ENCODE data around the gene TRIM31.

The TRIM31 gene

DNA sequence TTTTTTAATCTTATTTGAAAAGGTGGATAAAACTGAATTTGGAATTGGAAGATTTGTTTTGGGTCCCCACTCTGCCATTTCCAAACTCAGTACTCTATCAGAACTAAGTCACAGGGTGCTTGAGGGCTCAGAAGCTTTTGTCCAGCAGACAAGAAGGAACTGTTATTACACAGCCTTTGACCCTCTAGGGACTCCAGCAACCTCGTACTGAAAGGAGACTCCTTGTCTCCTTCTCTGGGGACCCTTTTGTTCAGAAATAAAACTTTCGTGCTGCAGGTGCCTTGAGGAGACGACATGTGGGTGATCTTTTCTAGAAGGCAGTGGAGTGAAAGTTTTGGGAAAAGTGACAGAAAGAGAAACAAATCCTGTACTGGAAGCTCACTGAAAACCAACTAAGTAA lies 59.2 kb downstream of the TRIM31 start:
- H3K27me3 ChIP-seq (ENCODE audit: control insufficient read depth in 1 of 2, insufficient read depth in 2 of 2, low read length in 2 of 2): no peaks in the 10 kb centered on the region
- peaks cover 6% of the 10 kb centered on the region for H3K36me3 ChIP-seq (ENCODE audit: insufficient read depth, low read length)
- H3K9ac ChIP-seq (ENCODE audit: low read length): no peak overlapping the region
- H3K4me1 ChIP-seq (ENCODE audit: insufficient read depth, low read length): no peaks in the 10 kb centered on the region
- no peak overlapping the region for H3K27ac ChIP-seq (ENCODE audit: low read depth, low read length)
- no peak overlapping the region for H3K4me3 ChIP-seq (ENCODE audit: low read depth in 1 of 2, low read length in 2 of 2)
- no peaks in the 10 kb centered on the region for H3K9me3 ChIP-seq (ENCODE audit: low read length)
